Upper lobe of left lung (tissue), 4 donors: ENCODE measurements around the gene SEPTIN1.

Experiments
- CTCF ChIP-seq, 6 experiments: fragments of 450-650 bp in 4 of 6; fragments of 200-600 bp in 2 of 6; sonication (generic) in 2 of 6; IDR thresholded peaks; one replicate each; pipeline ENCODE4 v1.5.1; 2016 to 2019; ENCODE audit warnings: antibody characterized with exemption in 6 of 6
- EP300 ChIP-seq, 4 donors: sonication (generic); formaldehyde crosslinking; IDR thresholded peaks; one replicate each; pipeline ENCODE4 v1.5.1; 2017; ENCODE audit warnings: antibody characterized with exemption in 4 of 4, control low read depth in 2 of 4
- POLR2A ChIP-seq, 4 donors: fragments of 450-650 bp; IDR thresholded peaks; one replicate each; pipeline ENCODE4 v1.5.1; 2016 to 2017; ENCODE audit warnings: antibody characterized with exemption in 4 of 4, mild to moderate bottlenecking in 2 of 4
- POLR2AphosphoS5 ChIP-seq, 2 donors: sonication (generic); formaldehyde crosslinking; IDR thresholded peaks; one replicate each; pipeline ENCODE4 v1.5.1; 2017; ENCODE audit warnings: antibody characterized with exemption in 2 of 2

DNA sequence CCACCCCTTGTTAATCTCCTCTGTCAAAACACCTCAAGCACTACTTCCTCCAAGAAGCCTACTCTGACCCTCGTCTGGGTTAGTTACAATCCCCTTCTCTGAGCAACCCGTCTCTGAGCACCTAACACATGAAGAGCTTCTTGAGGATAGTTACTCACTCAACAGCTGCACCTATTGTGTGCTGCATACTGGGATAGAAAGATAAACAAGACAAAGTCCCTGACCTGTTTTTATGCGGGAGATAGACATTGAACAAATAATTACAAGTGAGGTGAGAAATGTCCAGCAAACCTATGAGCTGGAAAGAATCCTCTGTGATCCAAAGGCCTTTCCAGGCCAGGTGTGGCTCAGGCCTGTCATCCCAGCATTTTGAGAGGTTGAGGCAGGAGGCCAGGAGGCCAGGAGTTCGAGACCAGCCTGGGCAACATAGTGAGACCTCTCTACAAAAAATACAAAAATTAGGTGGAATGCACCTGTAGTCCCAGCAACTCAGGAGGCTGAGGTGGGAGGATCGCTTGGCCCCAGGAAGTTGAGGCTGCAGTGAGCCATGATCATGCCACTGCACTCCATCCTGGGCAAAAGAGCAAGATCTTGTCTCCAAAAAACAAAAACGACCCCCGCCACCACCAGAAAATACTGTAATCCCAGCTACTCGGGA lies 19.5 kb upstream of the SEPTIN1 start:
- TF ChIP-seq CTCF (IDR thresholded peaks at IDR 0.05) (no peak), POLR2A (IDR thresholded peaks at IDR 0.05) (no peak), EP300 (IDR thresholded peaks at IDR 0.05) (no peak), POLR2AphosphoS5 (IDR thresholded peaks at IDR 0.05) (no peak)
